Muscle of leg (tissue), 16 donors: ENCODE measurements around the gene PSMB8. TPM values are rescaled to one million over a fixed set of nuclear protein-coding genes. Genes with fewer than 3 reads are reported as not detected.
A peak's percentile ranks its signal among the peaks of the same experiment; 100 is the strongest.

Experiments used
- DNase-seq: peaks from one replicate; pipeline ENCODE4 v3.0.0; 2013
- H3K27ac ChIP-seq: one replicate; pipeline ENCODE4 v1.5.1; 2013; ENCODE audit warnings: mild to moderate bottlenecking, low read length, control low read depth
- H3K27me3 ChIP-seq: one replicate; pipeline ENCODE4 v1.6.1; 2013; ENCODE audit warnings: low read length; ENCODE audit not compliant: control insufficient read depth, insufficient read depth
- H3K36me3 ChIP-seq: one replicate; pipeline ENCODE4 v1.6.1; 2013; ENCODE audit warnings: low read length; ENCODE audit not compliant: control insufficient read depth, insufficient read depth
- H3K4me1 ChIP-seq: one replicate; pipeline ENCODE4 v1.6.1; 2013; ENCODE audit warnings: low read length; ENCODE audit not compliant: control insufficient read depth, insufficient read depth
- H3K4me3 ChIP-seq: one replicate; pipeline ENCODE4 v1.5.1; 2013; ENCODE audit warnings: low read length, control low read depth
- H3K9me3 ChIP-seq: replicated peaks from 2 replicates; pipeline ENCODE4 v1.6.1; 2013; ENCODE audit warnings: low read depth, low read length; ENCODE audit not compliant: control insufficient read depth
- WGBS: methylation state at CpG from one replicate; pipeline ENCODE4 v1.1.5; 2013; ENCODE audit warnings: missing lambda C conversion rate; ENCODE audit not compliant: insufficient coverage; 5-methylcytosine and 5-hydroxymethylcytosine counted together
- long read RNA-seq, 11 donors: transcript quantifications; one replicate each; lab custom pipeline, GENCODE V29; 2026
- polyA plus RNA-seq, 8 donors: library from polyadenylated mRNA; unstranded; fragments of 120-200 nt; gene quantifications; one replicate each; pipeline versions ENCODE4 v1.2.1 to v1.2.3, GENCODE V29; 2013; ENCODE audit warnings: inconsistent platforms in 1 of 8, low replicate concordance in 1 of 8; ENCODE audit not compliant: insufficient read length in 8 of 8, insufficient read depth in 1 of 8
- total RNA-seq: library from RNA; stranded (reverse); fragments of 120-200 nt; gene quantifications from one replicate; pipeline ENCODE4 v1.2.4, GENCODE V29; 2013

Gene PSMB8
- total RNA-seq (16.4 TPM), polyA plus RNA-seq (10 to 100 TPM; 10.9 to 18.1 (median 16.3) TPM)
- long read RNA-seq, donor 1, partial matches to known transcripts = 0 of 5 reads
- long read RNA-seq, donor 1, other reads (novel, unspliced or antisense) = 0 of 5 reads
- long read RNA-seq, donor 2, partial matches to known transcripts = 0 of 2 reads
- long read RNA-seq, donor 2, other reads (novel, unspliced or antisense) = 0 of 2 reads
- long read RNA-seq, donor 3, transcript PSMB8-202 (6 exons, 1,124 nt) = major isoform, 10 of 12 reads
- long read RNA-seq, donor 3, partial matches to known transcripts = 0 of 12 reads
- long read RNA-seq, donor 3, other reads (novel, unspliced or antisense) = 0 of 12 reads
- long read RNA-seq, donor 4, transcript PSMB8-202 (6 exons, 1,124 nt) = major isoform, 13 of 16 reads
- long read RNA-seq, donor 4, partial matches to known transcripts = 0 of 16 reads
- long read RNA-seq, donor 4, other reads (novel, unspliced or antisense) = 0 of 16 reads
- long read RNA-seq, donor 5, transcript PSMB8-202 (6 exons, 1,124 nt) = major isoform, 13 of 28 reads
- long read RNA-seq, donor 5, partial matches to known transcripts = 5 of 28 reads
- long read RNA-seq, donor 5, other reads (novel, unspliced or antisense) = 0 of 28 reads
- long read RNA-seq, donor 6, transcript PSMB8-202 (6 exons, 1,124 nt) = major isoform, 12 of 24 reads
- long read RNA-seq, donor 6, transcript PSMB8-205 (2 exons, 835 nt) = minor isoform, 6 of 24 reads
- long read RNA-seq, donor 6, partial matches to known transcripts = 0 of 24 reads
- long read RNA-seq, donor 6, other reads (novel, unspliced or antisense) = 0 of 24 reads
- long read RNA-seq, donor 7, transcript PSMB8-202 (6 exons, 1,124 nt) = major isoform, 7 of 13 reads
- long read RNA-seq, donor 7, transcript PSMB8-205 (2 exons, 835 nt) = minor isoform, 5 of 13 reads
- long read RNA-seq, donor 7, partial matches to known transcripts = 0 of 13 reads
- long read RNA-seq, donor 7, other reads (novel, unspliced or antisense) = 0 of 13 reads
- long read RNA-seq, donor 8, transcript PSMB8-205 (2 exons, 835 nt) = minor isoform, 7 of 18 reads
- long read RNA-seq, donor 8, transcript PSMB8-202 (6 exons, 1,124 nt) = major isoform, 10 of 18 reads
- long read RNA-seq, donor 8, partial matches to known transcripts = 0 of 18 reads
- long read RNA-seq, donor 8, other reads (novel, unspliced or antisense) = 0 of 18 reads
- long read RNA-seq, donor 9, transcript PSMB8-205 (2 exons, 835 nt) = major isoform, 5 of 10 reads
- long read RNA-seq, donor 9, partial matches to known transcripts = 0 of 10 reads
- long read RNA-seq, donor 9, other reads (novel, unspliced or antisense) = 0 of 10 reads
- long read RNA-seq, donor 10, transcript PSMB8-202 (6 exons, 1,124 nt) = major isoform, 11 of 14 reads
- long read RNA-seq, donor 10, partial matches to known transcripts = 0 of 14 reads
- long read RNA-seq, donor 10, other reads (novel, unspliced or antisense) = 0 of 14 reads
- long read RNA-seq, donor 11, transcript PSMB8-202 (6 exons, 1,124 nt) = major isoform, 5 of 9 reads
- long read RNA-seq, donor 11, partial matches to known transcripts = 0 of 9 reads
- long read RNA-seq, donor 11, other reads (novel, unspliced or antisense) = 0 of 9 reads

- peak within 1 kb of the TSS; percentile 93 for H3K4me3 ChIP-seq
- DNase-seq = peak; percentile 97
- peaks cover 56% of the 10 kb centered on the region for H3K36me3 ChIP-seq
- 0% methylated on average over 25 of the region's 40 CpGs for WGBS
- H3K27ac ChIP-seq = peak within 1 kb of the TSS; percentile 99
- H3K9me3 ChIP-seq = no peaks in the 10 kb centered on the region
- peaks cover 17% of the 10 kb centered on the region for H3K27me3 ChIP-seq
- peaks cover 23% of the 10 kb centered on the region for H3K4me1 ChIP-seq
These were observed at the start of gene PSMB8 for GRCh38 chr6:32843979-32844838. PSMB8 (minus strand) TSS chr6:32844047; CDS start chr6:32843996, 51 bp downstream.

- H3K4me1 ChIP-seq = peaks cover 14% of the 10 kb centered on the region
- WGBS = no CpG with 5 or more reads among the region's 1 CpG
- no peaks in the 10 kb centered on the region for H3K36me3 ChIP-seq
- no peak overlapping the region for H3K4me3 ChIP-seq
- no peaks in the 10 kb centered on the region for H3K9me3 ChIP-seq
- no peak for DNase-seq
- H3K27ac ChIP-seq = no peak overlapping the region
- peaks cover 4% of the 10 kb centered on the region for H3K27me3 ChIP-seq
These were observed 47.0 kb upstream of the PSMB8 start for GRCh38 chr6:32890831-32891230.

GRCh38 chr6:32889533-32889932 lies 45.7 kb upstream of the PSMB8 start:
- no peak for DNase-seq

GRCh38 chr6:32888576-32888975 lies 44.7 kb upstream of the PSMB8 start:
- Histone ChIP-seq H3K4me3 (no peak overlapping the region), H3K36me3 (no peaks in the 10 kb centered on the region), H3K4me1 (peaks cover 2% of the 10 kb centered on the region), H3K27me3 (peaks cover 8% of the 10 kb centered on the region), H3K9me3 (no peaks in the 10 kb centered on the region), H3K27ac (no peak overlapping the region)
- no peak for DNase-seq
- 100% methylated on average over 1 of the region's 2 CpGs for WGBS

More at GRCh38 chr6:32889533-32889932, 45.7 kb upstream of the PSMB8 start:
- no peaks in the 10 kb centered on the region for H3K36me3 ChIP-seq
- H3K27me3 ChIP-seq = peaks cover 4% of the 10 kb centered on the region
- H3K27ac ChIP-seq = no peak overlapping the region
- H3K4me3 ChIP-seq = no peak overlapping the region
- no CpG with 5 or more reads among the region's 1 CpG for WGBS
- H3K4me1 ChIP-seq = peaks cover 5% of the 10 kb centered on the region
- no peaks in the 10 kb centered on the region for H3K9me3 ChIP-seq

GRCh38 chr6:32887616-32888015 lies 43.8 kb upstream of the PSMB8 start:
- 49% methylated on average over 4 of the region's 5 CpGs for WGBS
- H3K27me3 ChIP-seq = peaks cover 8% of the 10 kb centered on the region
- H3K4me1 ChIP-seq = no peaks in the 10 kb centered on the region
- no peaks in the 10 kb centered on the region for H3K9me3 ChIP-seq
- H3K27ac ChIP-seq = no peak overlapping the region
- no peaks in the 10 kb centered on the region for H3K36me3 ChIP-seq
- no peak for DNase-seq
- no peak overlapping the region for H3K4me3 ChIP-seq

GRCh38 chr6:32886681-32887383 lies 43.0 kb upstream of the PSMB8 start:
- H3K27ac ChIP-seq = no peak overlapping the region
- H3K27me3 ChIP-seq = peaks cover 12% of the 10 kb centered on the region
- no peaks in the 10 kb centered on the region for H3K36me3 ChIP-seq
- no peaks in the 10 kb centered on the region for H3K9me3 ChIP-seq
- DNase-seq = peak; percentile 33
- 25% methylated on average over 1 of the region's 3 CpGs for WGBS
- H3K4me1 ChIP-seq = no peaks in the 10 kb centered on the region
- H3K4me3 ChIP-seq = no peak overlapping the region

GRCh38 chr6:32885698-32886286 lies 41.9 kb upstream of the PSMB8 start:
- DNase-seq = peak; percentile 85
- no peak overlapping the region for H3K27ac ChIP-seq

GRCh38 chr6:32883789-32884188 lies 39.9 kb upstream of the PSMB8 start:
- Histone ChIP-seq H3K4me3 (no peak overlapping the region), H3K36me3 (no peaks in the 10 kb centered on the region), H3K27me3 (peaks cover 26% of the 10 kb centered on the region), H3K4me1 (no peaks in the 10 kb centered on the region), H3K9me3 (no peaks in the 10 kb centered on the region), H3K27ac (no peak overlapping the region)
- peak; percentile 44 for DNase-seq
- WGBS = 2% methylated on average over 5 of the region's 5 CpGs

More at GRCh38 chr6:32885698-32886286, 41.9 kb upstream of the PSMB8 start:
- H3K27me3 ChIP-seq = peaks cover 15% of the 10 kb centered on the region
- no peaks in the 10 kb centered on the region for H3K4me1 ChIP-seq
- no peak overlapping the region for H3K4me3 ChIP-seq
- H3K9me3 ChIP-seq = no peaks in the 10 kb centered on the region
- H3K36me3 ChIP-seq = no peaks in the 10 kb centered on the region
- WGBS = no CpG with 5 or more reads among the region's 4 CpGs
